ENCODE data around the gene TMEM132C.

TMEM132C gene

DNA sequence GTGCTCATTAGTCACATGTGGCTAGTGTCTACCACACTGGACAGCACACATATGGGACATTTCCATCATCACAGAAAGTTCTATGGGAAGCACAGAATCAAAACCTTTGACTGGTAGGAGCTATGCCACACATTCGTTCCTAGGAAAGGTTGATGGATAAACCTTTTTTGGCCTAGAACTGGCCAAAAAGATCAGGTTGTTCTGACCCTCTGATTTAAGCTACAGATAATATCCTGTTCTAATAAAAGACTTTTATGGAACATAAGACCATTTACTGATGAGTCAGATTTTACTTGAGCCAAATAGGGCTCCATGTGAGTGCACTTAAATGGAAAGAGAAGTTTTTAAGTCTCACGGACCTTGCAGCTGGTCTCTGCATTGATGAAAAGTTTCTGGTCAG, 413.6 kb downstream of the TMEM132C start:
- no peak for DNase-seq

DNA sequence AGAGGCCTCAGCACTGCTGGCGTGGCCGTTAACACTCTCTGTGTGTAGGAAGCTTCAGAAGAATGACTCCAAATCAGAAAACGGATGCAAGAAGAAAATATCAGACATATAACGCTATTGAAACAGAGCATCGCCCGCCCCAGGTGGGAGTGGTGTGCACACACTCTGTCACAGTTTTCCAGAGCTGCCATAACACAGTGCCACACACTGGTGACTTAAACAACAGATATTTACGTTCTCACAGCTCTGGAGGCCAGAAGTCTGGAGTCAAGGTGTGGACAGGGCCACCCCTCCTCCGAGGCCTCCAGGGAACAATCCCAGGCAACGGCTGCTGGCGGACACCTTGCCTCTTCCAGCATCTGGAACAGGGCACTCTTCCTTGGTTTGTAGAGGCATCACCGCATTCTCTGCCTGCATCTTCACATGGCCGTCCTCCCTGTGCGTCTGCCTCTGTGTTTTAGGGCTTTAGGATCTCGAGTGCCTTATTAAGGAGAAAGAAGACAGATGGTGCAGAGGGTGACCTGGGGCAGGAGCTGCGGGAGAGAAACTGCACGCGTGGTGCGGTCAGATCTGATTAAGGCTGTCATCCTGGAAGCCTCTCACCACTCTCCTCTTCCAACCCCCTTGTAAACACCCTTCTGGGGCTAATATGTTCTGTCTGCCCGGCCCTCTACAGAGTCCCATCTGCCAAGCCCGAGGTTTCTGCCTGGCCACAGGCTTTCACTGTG, 415.7 kb downstream of the TMEM132C start:
- DNase-seq: no peak

DNA sequence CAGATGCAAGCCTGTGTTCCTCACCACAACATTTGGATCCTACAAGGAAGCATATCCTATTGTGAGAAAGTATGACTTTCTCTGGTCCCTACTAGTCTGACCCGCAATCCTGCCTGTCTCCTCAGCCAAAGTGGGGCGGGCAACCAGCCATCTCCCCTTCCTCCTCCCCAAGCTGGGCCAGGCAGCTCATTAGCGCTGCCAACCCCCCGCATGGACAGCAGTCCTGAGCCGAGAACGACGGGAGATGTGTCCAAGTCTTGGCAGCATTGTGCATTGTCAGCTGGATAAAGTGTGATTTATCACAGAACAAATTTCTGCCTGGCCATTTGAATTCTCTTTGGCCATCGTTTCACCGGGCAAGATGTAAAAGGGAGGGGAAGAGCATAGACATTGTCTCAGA, 417.4 kb downstream of the TMEM132C start:
- no peak for DNase-seq

DNA sequence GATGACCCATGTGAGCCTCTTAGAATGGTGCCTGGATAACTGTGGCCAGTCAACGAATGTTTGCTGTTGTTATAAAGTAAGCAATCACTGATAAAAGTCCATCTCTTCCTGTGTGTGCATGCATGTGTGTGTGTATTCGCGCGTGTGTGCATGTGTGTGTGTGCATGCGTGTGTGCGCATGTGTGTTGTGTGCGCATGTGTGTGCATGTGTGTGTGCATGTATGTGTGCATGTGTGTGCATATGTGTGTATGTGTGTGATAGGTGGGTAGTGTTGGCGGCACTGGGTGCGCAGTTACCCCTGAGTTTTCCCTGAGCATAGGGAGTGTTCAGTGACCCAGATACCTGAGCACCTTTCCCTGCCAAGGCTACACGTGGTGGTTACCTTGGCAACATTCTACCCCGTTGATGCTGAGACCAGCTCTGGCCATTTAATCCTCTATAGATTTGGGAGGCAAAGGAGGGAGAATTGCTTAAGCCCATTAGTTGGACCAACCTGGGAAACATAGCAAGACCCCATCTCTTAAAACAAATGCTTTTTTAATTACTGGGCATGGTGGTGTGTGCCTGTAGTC, 419.0 kb downstream of the TMEM132C start:
- no peak for DNase-seq

- no peak for DNase-seq
Observed at GRCh38 chr12:128687851-128688250, 420.9 kb downstream of the TMEM132C start.

DNA sequence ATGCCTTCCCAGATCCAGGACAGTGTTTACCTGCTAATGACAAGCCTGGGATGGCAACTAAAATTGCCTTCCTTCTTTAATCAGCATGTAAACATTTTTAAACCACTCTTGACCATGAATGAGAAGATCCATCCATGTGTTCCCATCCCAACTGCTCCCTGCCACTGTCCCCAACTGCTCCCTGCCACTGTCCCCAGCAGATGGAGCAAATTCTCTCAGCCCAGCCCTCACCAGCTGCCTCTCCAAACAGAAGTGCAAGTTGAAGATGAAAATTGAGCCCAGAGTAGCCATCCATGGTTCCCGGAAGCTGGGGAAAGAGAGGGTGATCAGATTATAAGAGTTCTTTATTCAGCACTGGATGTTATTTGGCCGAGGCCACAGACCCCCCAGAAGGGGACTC, 423.7 kb downstream of the TMEM132C start:
- DNase-seq: no peak

DNA sequence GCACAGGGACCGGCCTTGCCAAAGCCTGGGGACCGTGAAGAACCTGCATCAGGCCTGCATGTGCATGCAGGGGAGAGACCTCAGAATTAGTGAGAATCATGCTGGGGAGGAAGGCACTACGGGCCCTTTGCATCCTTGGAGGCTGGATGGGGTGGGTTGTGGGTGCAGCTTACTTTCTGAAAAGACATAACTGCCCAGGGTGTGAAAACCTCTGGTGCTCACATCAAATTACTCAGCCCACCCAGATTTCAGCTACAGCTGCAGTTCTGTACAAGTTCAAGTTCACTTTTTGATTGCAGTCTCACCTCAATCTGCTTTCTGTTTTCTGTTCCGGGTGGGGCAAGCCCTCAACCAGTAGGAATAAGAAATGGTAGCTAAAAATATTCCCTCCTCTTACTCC, 426.1 kb downstream of the TMEM132C start:
- DNase-seq: no peak

GRCh38 chr12:128693771-128694170, 426.8 kb downstream of the TMEM132C start:
- no peak for DNase-seq

DNA sequence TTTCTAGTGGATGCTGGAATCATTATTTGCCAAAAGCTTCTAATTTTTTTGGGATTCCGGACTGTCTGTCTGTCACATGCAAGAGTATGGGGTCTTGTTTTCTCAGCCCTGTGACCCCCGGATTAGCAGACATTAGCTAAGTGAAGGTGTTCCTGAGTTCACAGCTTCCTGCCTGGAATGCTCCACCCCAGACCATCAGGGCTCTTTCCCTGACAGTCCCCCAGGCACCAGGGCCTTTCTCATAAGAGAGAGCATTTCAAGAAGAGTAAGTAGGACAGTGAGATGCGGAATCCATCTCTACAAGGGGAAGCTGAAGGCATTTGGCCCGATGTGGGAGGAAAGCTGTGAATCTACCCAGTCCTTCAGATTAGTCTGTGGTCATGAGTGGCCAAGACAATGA, 427.5 kb downstream of the TMEM132C start:
- DNase-seq: no peak

- DNase-seq: no peak
Observed at GRCh38 chr12:128695697-128696096, 428.7 kb downstream of the TMEM132C start.

DNA sequence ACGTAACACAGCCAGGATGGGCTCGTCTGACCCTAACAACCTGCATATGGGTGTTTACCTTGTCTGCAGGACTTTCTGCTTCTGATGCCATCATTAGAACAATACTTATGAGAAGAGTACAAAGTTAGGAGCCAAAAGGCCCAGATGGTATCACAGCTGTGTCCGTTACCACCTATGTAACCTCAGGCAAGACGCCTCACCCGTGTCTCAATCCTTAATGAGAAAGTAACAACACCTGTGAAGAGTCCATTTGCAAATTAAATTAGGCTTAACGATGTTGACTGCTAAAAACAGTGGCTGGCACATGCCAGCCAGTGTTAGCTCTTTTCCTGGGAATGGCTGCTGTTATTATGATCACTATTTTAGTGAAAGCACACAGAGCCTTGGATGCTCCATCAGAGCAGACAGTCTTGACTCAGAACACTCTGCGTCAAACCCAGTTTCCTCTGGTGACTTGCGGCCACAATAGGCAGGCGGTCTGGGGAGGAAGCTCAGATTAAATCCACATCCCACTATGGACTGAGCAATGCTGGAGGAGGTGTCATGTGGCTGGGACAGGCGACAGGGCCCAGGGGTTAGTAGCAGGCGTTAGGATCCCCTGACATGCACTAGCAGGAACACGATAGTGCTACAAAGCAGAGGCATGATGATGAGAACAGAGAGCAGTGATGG, 431.5 kb downstream of the TMEM132C start:
- DNase-seq: no peak

GRCh38 chr12:128699106-128699505, 432.1 kb downstream of the TMEM132C start:
- no peak for DNase-seq

- no peak for DNase-seq
Observed at GRCh38 chr12:128702371-128702770, 435.4 kb downstream of the TMEM132C start.

DNA sequence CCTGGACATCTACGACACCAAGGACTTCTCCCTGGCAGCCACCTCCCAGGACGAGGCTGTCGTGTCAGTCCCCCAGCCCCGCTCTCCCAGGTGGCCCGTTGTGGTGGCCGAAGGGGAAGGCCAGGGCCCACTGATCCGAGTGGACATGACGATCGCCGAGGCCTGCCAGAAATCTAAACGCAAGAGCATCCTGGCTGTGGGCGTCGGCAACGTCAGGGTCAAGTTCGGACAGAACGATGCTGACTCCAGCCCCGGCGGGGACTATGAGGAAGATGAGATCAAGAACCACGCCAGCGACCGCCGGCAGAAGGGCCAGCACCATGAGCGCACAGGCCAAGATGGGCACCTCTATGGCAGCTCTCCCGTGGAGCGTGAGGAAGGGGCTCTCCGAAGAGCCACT, 438.2 kb downstream of the TMEM132C start:
- DNase-seq: no peak

DNA sequence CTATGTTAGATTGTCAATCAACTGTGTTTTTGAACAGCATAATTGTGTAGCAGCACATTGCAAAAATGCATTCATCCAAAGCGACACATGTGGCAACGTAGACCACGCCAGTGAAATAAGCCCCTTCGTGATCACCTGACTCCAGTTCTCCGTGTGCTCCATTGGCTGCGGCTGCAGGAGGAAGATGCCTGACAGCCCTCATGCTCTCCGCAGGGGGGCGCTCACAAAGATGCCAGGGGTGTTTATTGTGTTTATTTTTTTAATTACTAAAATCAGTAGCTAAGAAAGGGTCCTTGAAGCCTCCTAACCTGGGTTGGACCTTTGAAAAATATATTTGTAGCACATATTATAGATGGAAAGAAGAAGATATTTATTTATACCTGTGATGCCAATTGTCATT, 440.5 kb downstream of the TMEM132C start:
- DNase-seq: no peak

DNA sequence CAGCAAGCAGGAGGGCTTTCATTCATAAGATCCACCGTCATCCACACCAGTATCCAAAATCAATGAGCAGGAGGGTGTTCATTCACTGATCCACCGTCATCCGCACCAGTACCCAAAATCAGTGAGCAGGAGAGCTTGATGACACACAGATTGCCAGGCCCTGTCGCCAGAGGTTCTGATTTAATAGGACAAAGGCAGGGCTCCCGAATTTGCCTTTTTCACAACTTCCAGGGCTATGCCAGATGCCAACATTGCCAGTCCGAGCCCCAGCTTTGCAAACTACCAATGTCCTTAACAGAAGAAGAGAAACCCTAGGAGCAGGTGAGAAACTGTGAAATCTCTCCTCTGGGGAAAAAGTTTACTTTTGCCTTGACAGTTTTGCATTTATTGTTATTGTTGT, 441.8 kb downstream of the TMEM132C start:
- no peak for DNase-seq

DNA sequence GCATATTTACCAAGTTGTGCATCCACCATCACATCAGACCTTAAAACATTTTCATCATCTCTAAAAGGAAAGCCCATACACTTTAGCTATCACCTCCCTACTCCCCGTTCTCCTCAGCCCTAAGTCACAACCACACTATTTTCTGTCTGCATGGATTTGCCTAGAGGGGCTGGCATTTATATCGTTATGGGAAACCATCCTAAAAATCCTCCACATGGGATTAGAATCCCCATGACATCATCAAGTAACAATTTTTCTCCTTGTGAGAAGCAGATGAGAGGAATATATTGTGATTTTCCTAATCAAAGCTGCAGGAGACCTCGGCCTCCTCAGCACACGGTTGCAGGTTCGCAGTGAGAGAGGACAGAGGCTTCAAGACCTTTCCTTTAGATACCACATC, 442.7 kb downstream of the TMEM132C start:
- DNase-seq: no peak

GRCh38 chr12:128711486-128711885, 444.5 kb downstream of the TMEM132C start:
- no peak for DNase-seq

- DNase-seq: no peak
Observed at GRCh38 chr12:128712622-128713021, 445.7 kb downstream of the TMEM132C start.

DNA sequence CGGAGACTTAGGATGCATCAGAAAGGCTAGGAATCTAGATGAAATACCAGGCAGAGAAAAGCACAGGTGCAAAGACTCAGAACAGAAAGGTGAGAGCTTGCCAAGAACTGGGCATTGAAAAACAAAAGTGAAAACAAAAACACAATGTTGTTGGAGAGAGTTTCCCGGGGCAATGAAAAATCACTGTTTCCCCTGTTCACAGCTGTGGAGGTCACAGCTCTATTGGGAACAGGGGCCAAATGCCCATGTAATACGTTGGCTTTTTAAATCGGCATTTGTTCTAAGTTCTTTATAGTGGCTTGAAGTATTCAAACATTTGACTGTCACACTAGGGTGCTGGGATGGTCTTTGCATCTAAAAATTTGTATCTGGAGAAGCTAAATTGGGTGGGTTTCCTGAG, 448.5 kb downstream of the TMEM132C start:
- no peak for DNase-seq

DNA sequence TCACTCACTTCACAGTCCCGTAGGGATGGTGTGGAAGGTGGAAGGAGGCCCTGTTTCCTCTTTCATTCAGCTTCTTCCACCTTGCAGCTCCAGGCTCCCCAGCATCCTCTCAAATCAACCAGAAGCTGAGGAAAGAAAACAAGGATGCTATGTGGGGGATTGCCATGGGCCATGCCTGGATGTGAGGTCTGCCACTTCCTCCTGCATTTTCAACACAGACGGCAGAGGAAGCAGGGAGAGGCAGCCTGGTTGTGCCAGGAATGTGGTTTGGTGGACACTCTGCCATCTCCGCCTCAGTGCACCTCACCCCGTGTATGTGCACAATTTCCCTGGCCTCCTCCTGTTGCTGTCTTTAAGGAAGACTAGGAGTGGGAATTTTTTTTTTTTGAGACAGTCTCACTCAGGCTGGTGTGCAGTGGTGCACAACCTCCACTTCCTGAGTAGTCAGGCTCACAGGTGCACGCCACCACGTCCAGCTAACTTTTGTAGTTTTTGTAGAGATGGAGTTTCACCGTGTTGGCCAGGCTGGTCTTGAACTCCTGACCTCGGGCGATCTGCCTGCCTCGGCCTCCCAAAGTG, 457.6 kb downstream of the TMEM132C start:
- DNase-seq: no peak

- no peak for DNase-seq
Observed at GRCh38 chr12:128726886-128727285, 459.9 kb downstream of the TMEM132C start.

- no peak for DNase-seq
Observed at GRCh38 chr12:128727461-128727860, 460.5 kb downstream of the TMEM132C start.

GRCh38 chr12:128727999-128728398, 461.0 kb downstream of the TMEM132C start:
- no peak for DNase-seq

Data from activated CD8-positive, alpha-beta memory T cell treated with anti-CD3 and anti-CD28 coated beads for 24 hours (primary cell).